ENCODE results near the gene DDI1. TPM values are rescaled to one million over a fixed set of nuclear protein-coding genes. Genes with fewer than 3 reads are reported as not detected.

DDI1 gene
- total and polyA plus RNA-seq, 2 experiments from 2014 or later = 0.39 TPM; not detected in 1

- 81% methylated on average over 4 of the region's 4 CpGs for WGBS (ENCODE audit: low lambda C conversion rate, missing lambda C conversion rate)
- Histone ChIP-seq H3K36me3 (replicated peaks; ENCODE audit: insufficient read depth, low read depth) (no peaks in the 10 kb centered on the region), H3K4me2 (no peak overlapping the region), H4K20me1 (ENCODE audit: insufficient read depth, poor library complexity, severe bottlenecking) (no peaks in the 10 kb centered on the region), H3K79me2 (no peaks in the 10 kb centered on the region), H3K9me2 (replicated peaks; ENCODE audit: insufficient read depth) (no peaks in the 10 kb centered on the region), H3K4me1 (ENCODE audit: insufficient read depth) (peaks cover 4% of the 10 kb centered on the region), H3K9me3 (ENCODE audit: low read depth) (no peaks in the 10 kb centered on the region), H3K27ac (no peak overlapping the region), H3K4me3 (no peak overlapping the region), H2AFZ (no peak overlapping the region), H3K27me3 (no peaks in the 10 kb centered on the region)
- TF ChIP-seq EZH2 (IDR thresholded peaks at IDR 0.05; ENCODE audit: borderline replicate concordance) (no peak), CTCF (IDR thresholded peaks at IDR 0.05; ENCODE audit: poor library complexity) (no peak), EZH2phosphoT487 (IDR thresholded peaks at IDR 0.05; ENCODE audit: low read depth, severe bottlenecking, unreplicated experiment) (no peak)
- no peak for DNase-seq (ENCODE audit: low spot score)
These were observed 41.8 kb downstream of the DDI1 start for GRCh38 chr11:104078245-104078644.

GRCh38 chr11:104078995-104079394, 42.6 kb downstream of the DDI1 start:
- DNase-seq (ENCODE audit: low spot score) = no peak
- Histone ChIP-seq H3K36me3 (replicated peaks; ENCODE audit: insufficient read depth, low read depth) (no peaks in the 10 kb centered on the region), H3K4me3 (no peak overlapping the region), H3K4me1 (ENCODE audit: insufficient read depth) (peaks cover 4% of the 10 kb centered on the region), H3K9me2 (replicated peaks; ENCODE audit: insufficient read depth) (no peaks in the 10 kb centered on the region), H3K27me3 (no peaks in the 10 kb centered on the region), H3K27ac (no peak overlapping the region), H3K4me2 (no peak overlapping the region), H4K20me1 (ENCODE audit: insufficient read depth, poor library complexity, severe bottlenecking) (no peaks in the 10 kb centered on the region), H3K9me3 (ENCODE audit: low read depth) (no peaks in the 10 kb centered on the region), H2AFZ (no peak overlapping the region), H3K79me2 (no peaks in the 10 kb centered on the region)
- TF ChIP-seq CTCF (IDR thresholded peaks at IDR 0.05; ENCODE audit: poor library complexity) (no peak), EZH2phosphoT487 (IDR thresholded peaks at IDR 0.05; ENCODE audit: low read depth, severe bottlenecking, unreplicated experiment) (no peak), EZH2 (IDR thresholded peaks at IDR 0.05; ENCODE audit: borderline replicate concordance) (no peak)

- Histone ChIP-seq H4K20me1 (ENCODE audit: insufficient read depth, poor library complexity, severe bottlenecking) (no peaks in the 10 kb centered on the region), H3K4me3 (no peak overlapping the region), H3K4me2 (no peak overlapping the region), H3K79me2 (no peaks in the 10 kb centered on the region), H3K36me3 (replicated peaks; ENCODE audit: insufficient read depth, low read depth) (no peaks in the 10 kb centered on the region), H3K27ac (no peak overlapping the region), H3K9me2 (replicated peaks; ENCODE audit: insufficient read depth) (no peaks in the 10 kb centered on the region), H3K27me3 (no peaks in the 10 kb centered on the region), H2AFZ (no peak overlapping the region), H3K4me1 (ENCODE audit: insufficient read depth) (peaks cover 7% of the 10 kb centered on the region), H3K9me3 (ENCODE audit: low read depth) (no peaks in the 10 kb centered on the region)
- TF ChIP-seq CTCF (IDR thresholded peaks at IDR 0.05; ENCODE audit: poor library complexity) (no peak), EZH2phosphoT487 (IDR thresholded peaks at IDR 0.05; ENCODE audit: low read depth, severe bottlenecking, unreplicated experiment) (no peak), EZH2 (IDR thresholded peaks at IDR 0.05; ENCODE audit: borderline replicate concordance) (no peak)
- no peak for DNase-seq (ENCODE audit: low spot score)
- 41% methylated on average over 5 of the region's 5 CpGs for WGBS (ENCODE audit: low lambda C conversion rate, missing lambda C conversion rate)
These were observed 50.2 kb downstream of the DDI1 start for GRCh38 chr11:104086621-104087020.

Other genes with a start within 250 kb of the DDI1 start
- 25.6 and 29.6 TPM in 2 replicates for gene PDGFD, start 127.5 kb downstream of the DDI1 start, total RNA-seq
- 17.3 and 17.7 TPM in 2 replicates for gene PDGFD, start 127.5 kb downstream of the DDI1 start, polyA plus RNA-seq

Measured in hepatocyte (in vitro differentiated cells).